ENCODE data around the gene KIF3C.

KIF3C gene

DNA sequence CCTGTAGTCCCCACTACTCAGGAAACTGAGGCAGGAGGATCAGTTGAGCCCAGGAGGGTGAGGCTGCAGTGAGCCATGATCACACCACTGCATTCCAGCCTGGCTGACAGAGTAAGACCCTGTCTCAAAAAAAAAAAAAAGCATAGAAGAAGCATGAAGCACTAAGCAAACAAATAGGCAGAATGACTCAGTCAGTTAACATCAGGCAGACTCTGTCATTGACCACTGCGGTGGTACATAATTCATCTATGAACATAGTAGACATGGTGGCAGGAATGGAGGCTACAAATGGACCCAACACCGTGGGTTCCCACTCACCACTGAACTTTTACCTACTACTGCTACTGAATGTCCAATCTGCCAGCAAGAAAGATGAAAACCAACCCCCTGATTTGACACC is 96.4 kb downstream of the KIF3C start:
- Histone ChIP-seq H3K79me2 (ENCODE audit: insufficient read depth, low read length) (no peaks in the 10 kb centered on the region), H3K9ac (ENCODE audit: low read length) (no peak overlapping the region), H4K20me1 (ENCODE audit: insufficient read depth, low read length) (no peaks in the 10 kb centered on the region), H3K27ac (ENCODE audit: low read depth, low read length, poor library complexity, severe bottlenecking) (no peak overlapping the region), H3K36me3 (ENCODE audit: insufficient read depth, low read length) (no peaks in the 10 kb centered on the region), H3K4me3 (ENCODE audit: low read depth, low read length, poor library complexity, severe bottlenecking) (no peak overlapping the region), H3F3A (ENCODE audit: insufficient read depth, low read length) (no peaks in the 10 kb centered on the region), H3K4me2 (ENCODE audit: low read length) (no peak overlapping the region), H3K4me1 (ENCODE audit: insufficient read depth, low read length, severe bottlenecking) (no peaks in the 10 kb centered on the region), H2AFZ (ENCODE audit: low read length) (no peak overlapping the region), H3K9me3 (ENCODE audit: low read length) (no peaks in the 10 kb centered on the region), H3K9me2 (ENCODE audit: low read depth, low read length) (no peaks in the 10 kb centered on the region), H3K27me3 (ENCODE audit: insufficient read depth, low read length) (peaks cover 7% of the 10 kb centered on the region; the same call in 1 of the 2 replicates)
- TF ChIP-seq, protein P1, sequence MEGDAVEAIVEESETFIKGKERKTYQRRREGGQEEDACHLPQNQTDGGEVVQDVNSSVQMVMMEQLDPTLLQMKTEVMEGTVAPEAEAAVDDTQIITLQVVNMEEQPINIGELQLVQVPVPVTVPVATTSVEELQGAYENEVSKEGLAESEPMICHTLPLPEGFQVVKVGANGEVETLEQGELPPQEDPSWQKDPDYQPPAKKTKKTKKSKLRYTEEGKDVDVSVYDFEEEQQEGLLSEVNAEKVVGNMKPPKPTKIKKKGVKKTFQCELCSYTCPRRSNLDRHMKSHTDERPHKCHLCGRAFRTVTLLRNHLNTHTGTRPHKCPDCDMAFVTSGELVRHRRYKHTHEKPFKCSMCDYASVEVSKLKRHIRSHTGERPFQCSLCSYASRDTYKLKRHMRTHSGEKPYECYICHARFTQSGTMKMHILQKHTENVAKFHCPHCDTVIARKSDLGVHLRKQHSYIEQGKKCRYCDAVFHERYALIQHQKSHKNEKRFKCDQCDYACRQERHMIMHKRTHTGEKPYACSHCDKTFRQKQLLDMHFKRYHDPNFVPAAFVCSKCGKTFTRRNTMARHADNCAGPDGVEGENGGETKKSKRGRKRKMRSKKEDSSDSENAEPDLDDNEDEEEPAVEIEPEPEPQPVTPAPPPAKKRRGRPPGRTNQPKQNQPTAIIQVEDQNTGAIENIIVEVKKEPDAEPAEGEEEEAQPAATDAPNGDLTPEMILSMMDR (IDR thresholded peaks at IDR 0.05; ENCODE audit: low read length), result no peak
- no peak for TF ChIP-seq EZH2 (IDR thresholded peaks at IDR 0.05; ENCODE audit: borderline replicate concordance, low read length)

DNA sequence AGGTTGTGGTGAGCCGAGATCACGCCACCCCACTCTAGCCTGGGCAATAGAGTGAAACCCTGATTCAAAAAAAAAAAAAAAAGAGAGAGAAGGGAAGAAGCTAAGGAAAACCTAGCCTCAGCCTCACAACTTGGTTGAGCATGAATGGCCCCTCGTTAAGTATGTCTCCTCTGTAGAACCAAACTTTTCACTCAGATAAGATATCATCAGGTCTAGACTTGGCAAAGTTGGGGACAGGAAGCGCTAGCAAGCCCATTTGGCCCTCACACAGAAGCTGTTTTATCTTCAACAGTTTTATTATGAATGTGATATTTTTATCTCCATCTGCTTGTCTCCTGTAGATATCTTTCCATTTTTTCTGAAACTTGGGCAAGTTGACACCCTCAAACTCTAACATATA is 100.5 kb downstream of the KIF3C start:
- Histone ChIP-seq H4K20me1 (ENCODE audit: insufficient read depth, low read length) (no peaks in the 10 kb centered on the region), H3K4me1 (ENCODE audit: insufficient read depth, low read length, severe bottlenecking) (peaks cover 13% of the 10 kb centered on the region), H3F3A (ENCODE audit: insufficient read depth, low read length) (no peaks in the 10 kb centered on the region)

DNA sequence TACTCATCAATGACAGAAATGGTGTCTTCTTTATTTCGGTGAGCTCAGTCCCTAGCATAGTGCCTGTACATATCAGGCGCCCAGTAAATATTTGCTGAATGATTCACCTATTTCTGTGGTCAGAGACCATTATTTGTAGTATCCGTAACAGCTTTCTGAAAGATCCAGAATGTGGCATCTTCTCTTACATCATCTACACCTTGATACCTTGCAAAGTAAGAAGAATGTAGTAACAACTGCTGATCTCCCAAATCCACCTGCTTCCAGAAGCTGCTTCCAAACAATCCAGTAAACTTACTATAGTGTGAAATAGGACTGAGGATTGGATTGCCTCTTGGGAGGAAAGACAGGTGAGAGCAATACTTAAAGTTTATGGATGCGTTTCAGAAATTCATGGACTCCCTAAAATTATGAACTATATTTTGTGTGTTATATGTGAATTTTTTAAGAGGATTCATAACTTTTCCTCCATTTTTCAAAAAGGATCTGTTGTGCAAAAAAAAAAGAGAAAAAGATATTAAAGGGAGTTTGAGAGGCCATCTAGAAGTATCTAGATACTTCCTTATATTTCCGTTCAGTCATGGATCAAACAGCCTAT is 103.1 kb downstream of the KIF3C start:
- Histone ChIP-seq H3K4me2 (ENCODE audit: low read length) (peak overlapping the region; percentile 81), H3K27me3 (ENCODE audit: insufficient read depth, low read length) (no peaks in the 10 kb centered on the region), H3K79me2 (ENCODE audit: insufficient read depth, low read length) (peaks cover 37% of the 10 kb centered on the region), H2AFZ (ENCODE audit: low read length) (no peak overlapping the region), H3K4me1 (ENCODE audit: insufficient read depth, low read length, severe bottlenecking) (peaks cover 26% of the 10 kb centered on the region), H3K27ac (ENCODE audit: low read depth, low read length, poor library complexity, severe bottlenecking) (no peak overlapping the region), H3K9me2 (ENCODE audit: low read depth, low read length) (no peaks in the 10 kb centered on the region), H3K36me3 (ENCODE audit: insufficient read depth, low read length) (no peaks in the 10 kb centered on the region), H4K20me1 (ENCODE audit: insufficient read depth, low read length) (no peaks in the 10 kb centered on the region), H3K9me3 (ENCODE audit: low read length) (no peaks in the 10 kb centered on the region), H3K9ac (ENCODE audit: low read length) (peak overlapping the region; percentile 65), H3F3A (ENCODE audit: insufficient read depth, low read length) (no peaks in the 10 kb centered on the region), H3K4me3 (ENCODE audit: low read depth, low read length, poor library complexity, severe bottlenecking) (peak overlapping the region; percentile 100)
- TF ChIP-seq, protein P1 (IDR thresholded peaks at IDR 0.05; ENCODE audit: low read length), result no peak
- no peak for TF ChIP-seq EZH2 (IDR thresholded peaks at IDR 0.05; ENCODE audit: borderline replicate concordance, low read length)

More for the DNA sequence above, 100.5 kb downstream of the KIF3C start:
- H3K36me3 ChIP-seq (ENCODE audit: insufficient read depth, low read length), result no peaks in the 10 kb centered on the region
- H3K27ac ChIP-seq (ENCODE audit: low read depth, low read length, poor library complexity, severe bottlenecking), result no peak overlapping the region
- no peaks in the 10 kb centered on the region for H3K9me2 ChIP-seq (ENCODE audit: low read depth, low read length)
- H3K9ac ChIP-seq (ENCODE audit: low read length), result no peak overlapping the region
- no peaks in the 10 kb centered on the region for H3K27me3 ChIP-seq (ENCODE audit: insufficient read depth, low read length)
- no peak overlapping the region for H3K4me3 ChIP-seq (ENCODE audit: low read depth, low read length, poor library complexity, severe bottlenecking)
- H3K4me2 ChIP-seq (ENCODE audit: low read length), result no peak overlapping the region
- peaks cover 11% of the 10 kb centered on the region for H3K79me2 ChIP-seq (ENCODE audit: insufficient read depth, low read length)
- TF ChIP-seq EZH2 (IDR thresholded peaks at IDR 0.05; ENCODE audit: borderline replicate concordance, low read length), result no peak
- TF ChIP-seq, protein P1 (IDR thresholded peaks at IDR 0.05; ENCODE audit: low read length), result no peak
- no peaks in the 10 kb centered on the region for H3K9me3 ChIP-seq (ENCODE audit: low read length)
- no peak overlapping the region for H2AFZ ChIP-seq (ENCODE audit: low read length)
